ENCODE results near the gene MED27. TPM values are rescaled to one million over a fixed set of nuclear protein-coding genes. Genes with fewer than 3 reads are reported as not detected.

The MED27 gene
- total RNA-seq, 1 donor from 2014 or later: 15.7 TPM

DNA sequence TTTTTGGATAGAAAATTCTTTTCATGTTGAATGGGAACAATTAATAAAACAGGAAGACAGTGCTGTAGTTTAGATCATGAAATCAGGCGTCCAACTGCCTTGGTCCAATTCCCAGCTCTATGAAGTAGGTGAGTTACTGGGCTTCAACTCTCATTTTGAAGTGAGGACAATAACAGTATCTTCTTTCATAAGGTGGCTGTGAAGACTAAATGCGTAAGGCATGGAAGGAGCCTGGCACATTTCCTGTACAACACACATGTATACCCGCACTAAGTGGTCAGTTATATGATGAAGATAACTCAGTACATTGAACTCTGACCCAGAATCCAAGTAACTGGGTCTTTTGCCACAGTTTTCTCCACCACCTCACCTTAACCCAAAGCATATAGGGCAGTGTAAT, 120.6 kb downstream of the MED27 start:
- Histone ChIP-seq H3K4me3 (no peak overlapping the region), H3K27me3 (ENCODE audit: low read depth) (no peaks in the 10 kb centered on the region), H3K36me3 (no peaks in the 10 kb centered on the region), H3K4me1 (no peaks in the 10 kb centered on the region), H3K9me3 (no peaks in the 10 kb centered on the region), H3K27ac (no peak overlapping the region)
- intact Hi-C loops (cut with DNase I): no loop called here
- TF ChIP-seq, protein P1, sequence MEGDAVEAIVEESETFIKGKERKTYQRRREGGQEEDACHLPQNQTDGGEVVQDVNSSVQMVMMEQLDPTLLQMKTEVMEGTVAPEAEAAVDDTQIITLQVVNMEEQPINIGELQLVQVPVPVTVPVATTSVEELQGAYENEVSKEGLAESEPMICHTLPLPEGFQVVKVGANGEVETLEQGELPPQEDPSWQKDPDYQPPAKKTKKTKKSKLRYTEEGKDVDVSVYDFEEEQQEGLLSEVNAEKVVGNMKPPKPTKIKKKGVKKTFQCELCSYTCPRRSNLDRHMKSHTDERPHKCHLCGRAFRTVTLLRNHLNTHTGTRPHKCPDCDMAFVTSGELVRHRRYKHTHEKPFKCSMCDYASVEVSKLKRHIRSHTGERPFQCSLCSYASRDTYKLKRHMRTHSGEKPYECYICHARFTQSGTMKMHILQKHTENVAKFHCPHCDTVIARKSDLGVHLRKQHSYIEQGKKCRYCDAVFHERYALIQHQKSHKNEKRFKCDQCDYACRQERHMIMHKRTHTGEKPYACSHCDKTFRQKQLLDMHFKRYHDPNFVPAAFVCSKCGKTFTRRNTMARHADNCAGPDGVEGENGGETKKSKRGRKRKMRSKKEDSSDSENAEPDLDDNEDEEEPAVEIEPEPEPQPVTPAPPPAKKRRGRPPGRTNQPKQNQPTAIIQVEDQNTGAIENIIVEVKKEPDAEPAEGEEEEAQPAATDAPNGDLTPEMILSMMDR (IDR thresholded peaks at IDR 0.05): no peak
- ATAC-seq (no peak), DNase-seq (no peak)

DNA sequence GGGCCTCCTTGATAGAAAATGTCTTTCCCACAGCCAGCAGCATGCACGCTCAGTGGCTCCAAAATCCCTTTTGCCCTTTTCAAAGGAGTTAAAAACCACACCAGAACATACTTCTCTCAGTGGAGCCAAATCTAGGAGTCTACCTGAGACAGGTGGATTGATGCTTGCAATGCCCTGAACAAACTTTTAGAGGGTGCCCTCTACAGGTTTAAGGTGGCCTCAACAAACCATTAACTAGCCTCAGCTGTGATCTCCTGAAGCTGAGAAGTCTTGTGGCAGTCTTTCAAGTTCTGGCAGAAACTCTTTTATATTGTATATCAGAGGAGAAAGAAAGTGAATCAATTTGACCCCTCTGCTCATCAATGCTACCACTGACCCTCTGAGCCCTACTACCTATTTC, 125.4 kb downstream of the MED27 start:
- ATAC-seq (no peak), DNase-seq (no peak)
- intact Hi-C loops (cut with DNase I): no loop called here
- Histone ChIP-seq H3K4me3 (no peak overlapping the region), H3K4me1 (peaks cover 8% of the 10 kb centered on the region), H3K9me3 (no peaks in the 10 kb centered on the region), H3K36me3 (no peaks in the 10 kb centered on the region), H3K27me3 (ENCODE audit: low read depth) (no peaks in the 10 kb centered on the region), H3K27ac (no peak overlapping the region)
- TF ChIP-seq, protein P1 (IDR thresholded peaks at IDR 0.05): peak; percentile 16

DNA sequence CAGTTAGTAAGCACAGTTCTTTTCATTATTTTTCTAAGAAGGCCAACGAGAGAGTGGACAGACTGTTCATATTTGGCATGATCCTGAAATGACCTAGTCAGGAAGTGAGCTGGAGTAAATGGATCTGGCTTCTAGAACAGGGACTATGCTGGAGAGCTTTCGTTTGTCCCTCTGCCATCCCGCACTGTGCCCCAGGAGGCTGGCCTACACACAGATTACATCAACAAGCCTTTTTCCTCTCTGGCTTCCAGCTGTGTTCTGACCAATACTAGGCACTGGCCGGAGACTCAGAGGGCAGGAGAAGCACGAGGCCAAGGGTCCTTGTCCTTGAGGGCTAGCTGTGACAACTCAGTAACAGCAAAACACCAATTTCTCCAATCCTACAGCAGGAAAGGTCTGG, 127.8 kb downstream of the MED27 start:
- H3K4me1 ChIP-seq: peaks cover 8% of the 10 kb centered on the region
- H3K27ac ChIP-seq: no peak overlapping the region
- TF ChIP-seq, protein P1 (IDR thresholded peaks at IDR 0.05): no peak
- no peaks in the 10 kb centered on the region for H3K36me3 ChIP-seq
- DNase-seq (no peak), ATAC-seq (peak; percentile 45 to 69)
- no peaks in the 10 kb centered on the region for H3K9me3 ChIP-seq
- no peak overlapping the region for H3K4me3 ChIP-seq
- intact Hi-C loops (cut with DNase I): no loop called here
- no peaks in the 10 kb centered on the region for H3K27me3 ChIP-seq (ENCODE audit: low read depth)

DNA sequence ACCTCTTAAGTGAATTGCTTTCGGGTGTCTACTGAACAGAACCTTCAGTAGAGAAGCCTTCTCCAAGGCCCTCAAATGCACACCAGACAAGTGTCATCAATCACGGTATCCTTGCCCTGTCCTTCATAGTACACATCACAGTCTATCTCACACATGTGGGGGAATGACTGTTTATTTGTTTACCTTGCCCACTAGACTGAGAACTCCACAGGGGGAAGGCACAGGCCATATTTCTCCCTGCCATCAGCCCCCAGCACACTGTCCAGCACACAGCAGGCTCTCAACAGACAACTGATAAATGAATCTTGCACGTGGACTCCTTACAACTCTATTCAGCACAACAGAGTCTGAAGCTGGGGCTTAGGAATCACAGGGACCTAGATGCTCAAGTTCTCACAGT, 128.5 kb downstream of the MED27 start:
- H3K9me3 ChIP-seq: no peaks in the 10 kb centered on the region
- H3K27me3 ChIP-seq (ENCODE audit: low read depth): no peaks in the 10 kb centered on the region
- DNase-seq: no peak
- no peak for ATAC-seq
- no peak overlapping the region for H3K27ac ChIP-seq
- TF ChIP-seq, protein P1 (IDR thresholded peaks at IDR 0.05): no peak
- H3K4me3 ChIP-seq: no peak overlapping the region
- peaks cover 8% of the 10 kb centered on the region for H3K4me1 ChIP-seq
- intact Hi-C loops (cut with DNase I): no loop called here
- H3K36me3 ChIP-seq: no peaks in the 10 kb centered on the region

DNA sequence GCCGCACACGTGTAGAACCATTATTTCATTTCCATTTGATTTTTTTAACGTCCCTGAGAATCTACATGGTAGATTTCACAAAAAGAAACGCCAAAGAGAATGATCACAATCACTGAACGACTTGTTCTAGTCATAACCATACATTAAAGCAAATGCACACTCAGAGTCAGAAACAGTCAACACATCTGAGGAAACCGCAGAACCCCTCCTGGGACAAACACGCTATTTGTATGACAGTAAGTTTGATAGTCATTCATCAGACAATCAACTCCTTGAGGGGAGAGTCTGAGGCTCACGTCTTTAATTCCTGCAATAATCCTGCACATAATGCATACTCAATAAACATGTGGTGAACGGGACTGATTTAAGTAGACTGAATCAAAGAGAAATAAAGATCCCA, 129.2 kb downstream of the MED27 start:
- DNase-seq: no peak
- Histone ChIP-seq H3K27ac (no peak overlapping the region), H3K27me3 (ENCODE audit: low read depth) (no peaks in the 10 kb centered on the region), H3K36me3 (no peaks in the 10 kb centered on the region), H3K9me3 (no peaks in the 10 kb centered on the region), H3K4me3 (no peak overlapping the region), H3K4me1 (peaks cover 8% of the 10 kb centered on the region)
- intact Hi-C loops (cut with DNase I): no loop called here
- TF ChIP-seq, protein P1 (IDR thresholded peaks at IDR 0.05): no peak
- no peak for ATAC-seq

DNA sequence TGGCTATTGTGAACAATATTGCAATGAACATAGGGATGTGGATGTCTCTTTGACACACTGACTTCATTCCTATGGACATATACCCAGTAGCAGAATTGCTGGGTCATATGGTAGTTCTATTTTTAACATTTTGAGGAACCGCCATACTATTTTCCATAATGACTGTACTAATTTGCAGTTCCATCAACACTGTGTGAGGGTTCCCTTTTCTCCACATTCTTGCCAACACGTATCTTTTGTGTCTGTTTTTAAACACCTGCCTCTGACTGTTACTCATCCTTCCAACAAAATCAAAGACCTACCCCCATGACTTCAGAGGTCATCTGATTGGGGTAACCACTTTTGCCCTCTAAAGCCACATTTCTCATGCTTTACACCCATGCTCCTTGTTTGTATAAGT, 133.5 kb downstream of the MED27 start:
- H3K9me3 ChIP-seq: no peaks in the 10 kb centered on the region
- H3K27me3 ChIP-seq (ENCODE audit: low read depth): no peaks in the 10 kb centered on the region
- H3K4me3 ChIP-seq: no peak overlapping the region
- TF ChIP-seq, protein P1 (IDR thresholded peaks at IDR 0.05): no peak
- H3K27ac ChIP-seq: no peak overlapping the region
- intact Hi-C loops (cut with DNase I): no loop called here
- peaks cover 2% of the 10 kb centered on the region for H3K4me1 ChIP-seq
- H3K36me3 ChIP-seq: no peaks in the 10 kb centered on the region
- ATAC-seq (no peak), DNase-seq (no peak)
